Choroid plexus epithelial cell (primary cell): Measurements from ENCODE around the gene CLDN2.

Experiments
- DNase-seq: peaks from one replicate; pipeline ENCODE4 v3.0.0-alpha.2; 2010; ENCODE audit warnings: low read depth
- H3K4me3 ChIP-seq: 2 replicates; pipeline ENCODE4 v1.5.1; 2011; ENCODE audit warnings: low read depth, mild to moderate bottlenecking, control low read depth, low read length, moderate library complexity
- TF ChIP-seq, protein P1 (sequence below): conservative IDR thresholded peaks from 2 replicates; pipeline ENCODE4 v1.5.1; 2011; ENCODE audit warnings: low read depth, mild to moderate bottlenecking, control low read depth, inconsistent platforms, low read length, moderate library complexity

Gene CLDN2

DNA sequence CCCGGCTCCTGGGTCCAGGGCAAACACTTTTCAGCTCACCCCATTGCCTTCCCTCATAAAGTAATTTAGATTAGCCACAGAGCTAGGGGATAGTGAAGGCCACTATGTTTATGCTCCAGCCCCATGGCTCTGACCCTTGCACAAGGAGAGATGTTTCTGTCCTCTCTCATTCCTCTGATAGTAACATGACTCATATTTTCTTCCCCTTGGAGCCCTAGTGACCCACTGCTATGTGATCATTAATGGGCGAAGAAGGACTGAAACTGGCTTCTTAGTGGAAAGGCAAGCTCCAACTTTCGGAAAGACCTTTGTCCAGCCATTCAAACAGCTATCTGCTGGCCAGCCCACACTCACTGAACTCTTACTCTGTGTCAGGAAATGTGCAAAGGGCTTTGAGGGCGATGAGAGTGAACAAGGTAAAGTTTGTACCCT, 12.3 kb downstream of the CLDN2 start:
- no peak overlapping the region for H3K4me3 ChIP-seq
- DNase-seq: peak; percentile 41
- TF ChIP-seq, protein P1, sequence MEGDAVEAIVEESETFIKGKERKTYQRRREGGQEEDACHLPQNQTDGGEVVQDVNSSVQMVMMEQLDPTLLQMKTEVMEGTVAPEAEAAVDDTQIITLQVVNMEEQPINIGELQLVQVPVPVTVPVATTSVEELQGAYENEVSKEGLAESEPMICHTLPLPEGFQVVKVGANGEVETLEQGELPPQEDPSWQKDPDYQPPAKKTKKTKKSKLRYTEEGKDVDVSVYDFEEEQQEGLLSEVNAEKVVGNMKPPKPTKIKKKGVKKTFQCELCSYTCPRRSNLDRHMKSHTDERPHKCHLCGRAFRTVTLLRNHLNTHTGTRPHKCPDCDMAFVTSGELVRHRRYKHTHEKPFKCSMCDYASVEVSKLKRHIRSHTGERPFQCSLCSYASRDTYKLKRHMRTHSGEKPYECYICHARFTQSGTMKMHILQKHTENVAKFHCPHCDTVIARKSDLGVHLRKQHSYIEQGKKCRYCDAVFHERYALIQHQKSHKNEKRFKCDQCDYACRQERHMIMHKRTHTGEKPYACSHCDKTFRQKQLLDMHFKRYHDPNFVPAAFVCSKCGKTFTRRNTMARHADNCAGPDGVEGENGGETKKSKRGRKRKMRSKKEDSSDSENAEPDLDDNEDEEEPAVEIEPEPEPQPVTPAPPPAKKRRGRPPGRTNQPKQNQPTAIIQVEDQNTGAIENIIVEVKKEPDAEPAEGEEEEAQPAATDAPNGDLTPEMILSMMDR: no peak

DNA sequence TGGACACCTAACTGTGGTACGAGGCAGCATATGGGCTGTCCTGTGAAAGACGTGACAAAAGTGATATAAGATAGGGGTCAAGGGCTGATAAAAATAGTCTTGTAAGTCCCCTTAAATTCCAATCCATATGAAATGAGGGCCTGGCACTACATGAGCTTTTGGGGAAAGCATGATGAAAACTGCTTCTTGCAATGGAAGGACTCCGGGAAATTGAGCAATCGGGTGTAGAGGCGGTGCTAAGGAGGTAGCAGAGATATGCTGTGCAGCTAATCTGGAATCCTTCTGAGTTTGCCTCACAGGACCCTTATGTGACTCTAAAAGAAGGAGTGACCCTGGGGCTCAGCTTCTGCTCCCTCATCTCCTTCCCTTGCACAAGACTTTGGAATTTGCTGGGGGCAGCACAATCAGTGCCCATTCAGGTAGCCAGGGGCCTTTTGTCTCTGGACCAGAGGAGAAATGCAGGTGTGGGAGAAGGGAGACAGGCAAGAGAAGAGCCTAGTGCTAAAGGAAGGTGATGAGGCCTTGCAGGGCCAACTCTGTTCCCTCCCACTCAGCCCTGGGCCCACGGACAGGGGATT, 12.8 kb downstream of the CLDN2 start:
- DNase-seq: peak; percentile 54
- H3K4me3 ChIP-seq: no peak overlapping the region
- TF ChIP-seq, protein P1: no peak

DNA sequence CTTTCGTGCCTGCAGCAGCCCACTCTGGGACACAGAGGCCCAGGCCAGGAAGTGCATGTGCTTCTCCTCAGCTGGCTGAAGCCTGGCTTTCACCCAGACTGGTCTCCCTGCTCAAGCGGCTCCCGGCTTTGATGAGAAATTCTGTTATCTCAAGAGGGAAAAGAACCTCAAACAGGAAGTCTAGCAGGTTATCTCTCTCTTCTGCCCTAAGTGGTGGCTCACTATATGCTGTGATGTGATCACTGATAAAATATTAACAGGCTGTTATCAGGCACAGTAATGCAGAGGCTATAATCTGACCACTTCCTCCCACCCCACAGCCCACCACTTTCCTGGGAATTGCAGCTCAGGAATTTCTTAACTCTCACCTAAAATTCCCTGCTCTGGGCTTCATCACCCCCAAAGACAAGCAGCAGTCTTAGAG, 13.3 kb downstream of the CLDN2 start:
- H3K4me3 ChIP-seq: no peak overlapping the region
- no peak for DNase-seq
- TF ChIP-seq, protein P1: no peak

DNA sequence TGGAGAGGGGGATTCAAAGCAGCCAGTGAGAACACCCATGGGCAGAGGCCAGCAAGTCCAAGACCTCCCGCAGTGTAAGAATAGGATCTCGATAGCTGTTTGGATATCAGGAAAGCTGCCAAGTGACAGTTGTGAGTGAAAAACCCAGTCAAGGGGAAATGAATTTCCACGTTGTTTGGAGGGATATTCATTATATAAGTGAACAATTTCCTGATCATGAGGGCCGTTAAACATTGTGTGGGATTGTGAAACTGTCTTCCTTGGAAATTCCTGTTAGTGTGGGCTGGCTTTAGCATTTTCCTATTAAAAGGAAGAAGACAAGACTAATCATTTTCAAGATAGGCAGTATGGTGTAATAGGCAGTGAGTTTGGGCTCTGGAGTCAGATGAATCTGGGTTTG, 15.0 kb downstream of the CLDN2 start:
- H3K4me3 ChIP-seq: no peak overlapping the region
- no peak for DNase-seq
- TF ChIP-seq, protein P1: no peak

DNA sequence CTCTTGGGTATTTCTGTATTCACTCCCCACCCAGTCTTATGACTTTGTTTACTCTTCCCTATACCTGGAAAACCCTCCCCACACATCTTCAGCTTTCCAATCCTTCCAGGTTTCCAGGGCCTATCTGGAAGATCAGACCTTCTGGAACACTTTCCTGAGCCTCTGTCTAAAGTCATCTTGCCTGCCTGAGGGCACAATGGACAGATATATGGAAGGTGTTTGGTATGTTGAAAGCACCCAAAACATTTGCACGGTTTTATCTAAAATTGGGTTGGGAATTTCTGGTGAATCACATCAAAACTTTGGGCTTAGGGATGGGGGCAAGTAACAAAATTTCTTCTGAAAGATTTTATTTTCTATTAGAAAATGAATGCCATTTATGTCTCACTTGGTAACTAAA, 16.0 kb downstream of the CLDN2 start:
- TF ChIP-seq, protein P1: no peak
- no peak for DNase-seq
- no peak overlapping the region for H3K4me3 ChIP-seq

DNA sequence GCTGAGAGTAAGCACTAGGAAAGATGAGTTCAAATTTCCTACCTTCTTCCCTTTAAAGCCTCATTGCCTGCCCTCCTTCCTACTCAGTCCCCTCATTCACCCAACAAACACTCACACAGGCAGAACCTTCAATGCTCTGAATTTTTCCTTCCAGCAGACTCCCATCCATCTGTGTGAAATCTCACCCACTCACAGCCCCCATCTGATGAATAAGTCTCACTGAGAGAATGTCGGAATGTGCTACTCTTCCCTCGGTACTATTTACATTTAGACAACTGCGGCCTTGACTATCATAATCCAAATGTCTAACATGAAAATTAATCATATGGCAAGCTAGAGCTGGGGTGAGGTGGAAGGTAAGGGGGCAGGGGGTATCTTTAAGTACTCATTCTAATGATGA, 19.4 kb downstream of the CLDN2 start:
- no peak overlapping the region for H3K4me3 ChIP-seq
- DNase-seq: no peak
- TF ChIP-seq, protein P1: no peak

DNA sequence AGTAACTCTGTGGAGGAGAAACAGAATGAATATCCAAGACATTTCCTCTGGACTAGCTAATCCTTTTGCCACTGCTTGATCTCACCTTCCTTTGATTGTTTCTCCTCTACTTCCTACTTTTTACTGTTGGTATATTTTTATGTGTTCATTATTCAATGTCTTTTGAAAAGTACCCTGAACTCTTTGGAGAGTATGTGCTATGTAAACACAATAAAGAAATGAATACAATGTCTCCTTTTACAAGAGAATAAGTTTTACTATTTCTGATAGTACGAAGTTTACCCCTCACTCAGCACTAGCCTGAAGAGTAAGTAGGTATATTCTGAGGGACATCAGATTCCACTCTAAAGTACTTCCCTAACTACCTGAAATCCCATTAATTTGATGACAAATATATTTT, 19.9 kb downstream of the CLDN2 start:
- TF ChIP-seq, protein P1: no peak
- no peak overlapping the region for H3K4me3 ChIP-seq
- DNase-seq: no peak
